CD4-positive, CD25-positive, alpha-beta regulatory T cell (primary cell): Measurements from ENCODE around the gene ARL2. TPM values are rescaled to one million over a fixed set of nuclear protein-coding genes. Genes with fewer than 3 reads are reported as not detected.

Experiments
- ATAC-seq, 2 donors: fragments of 150-1000 bp; cut with Tn5 transposase; one replicate each; pipeline ENCODE4 v1.10.0; 2021; ENCODE audit warnings: low read depth in 2 of 2, moderate number of reproducible peaks in 2 of 2, moderate library complexity in 1 of 2
- DNase-seq, 3 donors: peaks; one replicate each; pipeline versions ENCODE4 v3.0.0 to v3.0.0-alpha.2; 2012 to 2022; ENCODE audit warnings: mixed read lengths in 1 of 3
- H3K27ac ChIP-seq: one replicate; pipeline ENCODE4 v1.7.0; 2013; ENCODE audit warnings: mild to moderate bottlenecking, low read length; ENCODE audit not compliant: insufficient read depth, poor library complexity, severe bottlenecking
- H3K27me3 ChIP-seq: one replicate; pipeline ENCODE4 v1.7.0; 2013; ENCODE audit warnings: low read length; ENCODE audit not compliant: control insufficient read depth, insufficient read depth
- H3K36me3 ChIP-seq: one replicate; pipeline ENCODE4 v1.7.0; 2013; ENCODE audit warnings: mild to moderate bottlenecking, low read length, moderate library complexity; ENCODE audit not compliant: control insufficient read depth, insufficient read depth
- H3K4me1 ChIP-seq: 2 replicates; pipeline ENCODE4 v1.7.0; 2013; ENCODE audit warnings: mild to moderate bottlenecking, low read length; ENCODE audit not compliant: insufficient read depth, control insufficient read depth, poor library complexity, severe bottlenecking
- H3K4me3 ChIP-seq: one replicate; pipeline ENCODE4 v1.7.0; 2013; ENCODE audit warnings: low read depth, mild to moderate bottlenecking, low read length, moderate library complexity
- H3K9me3 ChIP-seq, 2 experiments: 1 replicate in 1 of 2; 2 replicates in 1 of 2; pipeline ENCODE4 v1.7.0; 2013; ENCODE audit warnings: low read length in 2 of 2, mild to moderate bottlenecking in 1 of 2, moderate library complexity in 1 of 2; ENCODE audit not compliant: control insufficient read depth in 2 of 2
- H3K27ac Mint-ChIP-seq, 3 donors: one replicate each; pipeline ENCODE4 v1.8.0; 2020 to 2022; ENCODE audit warnings: mild to moderate bottlenecking in 3 of 3, mixed read lengths in 3 of 3, moderate library complexity in 2 of 3
- H3K27me3 Mint-ChIP-seq: one replicate; pipeline ENCODE4 v1.8.0; 2022; ENCODE audit warnings: mild to moderate bottlenecking, mixed read lengths
- H3K36me3 Mint-ChIP-seq: one replicate; pipeline ENCODE4 v1.8.0; 2020; ENCODE audit warnings: mixed read lengths
- H3K4me1 Mint-ChIP-seq, 4 donors: one replicate each; pipeline ENCODE4 v1.8.0; 2020 to 2022; ENCODE audit warnings: mixed read lengths in 4 of 4, mild to moderate bottlenecking in 1 of 4
- H3K4me3 Mint-ChIP-seq, 4 donors: one replicate each; pipeline ENCODE4 v1.8.0; 2020 to 2022; ENCODE audit warnings: mild to moderate bottlenecking in 4 of 4, mixed read lengths in 4 of 4, moderate library complexity in 3 of 4
- H3K9me3 Mint-ChIP-seq, 7 donors: one replicate each; pipeline ENCODE4 v1.8.0; 2020 to 2022; ENCODE audit warnings: mixed read lengths in 7 of 7, mild to moderate bottlenecking in 3 of 7, moderate library complexity in 2 of 7
- polyA plus RNA-seq, 4 donors: library from polyadenylated mRNA; unstranded; fragments of 300-500 nt; fragmentation: Illumina TruSeq; gene quantifications; one replicate each; pipeline ENCODE4 v1.2.3, GENCODE V29; 2021
- total RNA-seq: library from RNA; stranded (reverse); gene quantifications from one replicate; pipeline ENCODE4 v1.2.3, GENCODE V29; 2022

Gene ARL2
- total RNA-seq (16.5 TPM), polyA plus RNA-seq (10 to 100 TPM; 57.6 to 67.6 (median 66.1) TPM)

DNA sequence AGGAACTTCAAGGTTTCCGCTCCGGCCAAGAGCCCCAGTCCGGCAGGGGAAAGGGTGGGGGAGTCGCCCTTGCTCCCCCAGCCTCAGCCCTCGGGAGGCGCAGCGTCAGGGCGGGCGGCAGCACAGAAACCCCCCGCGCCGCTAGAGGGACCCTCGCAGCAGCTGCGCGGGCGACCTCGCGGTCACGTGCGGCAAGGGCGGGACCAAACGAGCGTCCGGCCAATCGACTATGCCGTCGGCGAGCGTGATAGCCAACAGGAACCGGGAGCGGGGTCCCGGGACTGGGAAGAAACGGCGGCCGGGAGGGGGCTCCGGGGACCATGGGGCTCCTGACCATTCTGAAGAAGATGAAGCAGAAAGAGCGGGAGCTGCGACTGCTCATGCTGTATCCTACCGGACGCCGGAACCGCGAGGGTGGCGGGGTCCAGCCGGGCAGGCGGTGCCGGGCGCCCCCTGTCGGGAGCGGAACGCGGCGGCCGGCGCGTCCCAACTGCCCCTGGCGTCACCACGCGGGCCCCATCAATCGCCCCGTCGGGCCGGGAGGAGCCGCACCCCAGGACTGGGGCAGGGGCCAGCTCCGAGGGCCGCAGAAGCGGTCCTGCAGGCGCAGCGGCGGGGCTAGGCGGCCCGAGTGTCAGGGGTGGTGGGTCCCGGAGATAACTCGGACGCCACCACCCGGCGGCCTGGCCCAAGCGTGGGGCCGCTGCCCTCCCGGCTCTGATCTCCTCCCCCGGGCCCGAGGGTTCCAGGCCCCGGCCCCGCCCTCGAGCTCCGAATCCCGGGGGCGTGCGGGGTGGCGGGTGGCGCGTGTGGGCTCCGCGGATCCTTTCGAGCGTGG is at the start of gene ARL2:
ARL2 (plus strand) TSS at position 273 of the 838 bp plus-strand sequence; CDS start at position 321, 48 bp downstream.
- Mint-ChIP-seq H3K4me1 (peaks cover 0 to 31% (median 15%) of the 10 kb centered on the region in 4 donors), H3K27ac (peak within 1 kb of the TSS; percentile 93 to 98 (median 97)), H3K36me3 (no peaks in the 10 kb centered on the region), H3K4me3 (peak within 1 kb of the TSS; percentile 92 to 98 (median 94)), H3K9me3 (no peaks in the 10 kb centered on the region), H3K27me3 (peaks cover 6% of the 10 kb centered on the region)
- no peaks in the 10 kb centered on the region for H3K27me3 ChIP-seq
- DNase-seq (peak; percentile 83 to 92 (median 85)), ATAC-seq (peak; percentile 77 to 78)
- no peaks in the 10 kb centered on the region for H3K36me3 ChIP-seq
- peak within 1 kb of the TSS; percentile 57 for H3K4me3 ChIP-seq
- H3K9me3 ChIP-seq = no peaks in the 10 kb centered on the region
- peaks cover 13% of the 10 kb centered on the region for H3K4me1 ChIP-seq
- peak within 1 kb of the TSS; percentile 95 for H3K27ac ChIP-seq

DNA sequence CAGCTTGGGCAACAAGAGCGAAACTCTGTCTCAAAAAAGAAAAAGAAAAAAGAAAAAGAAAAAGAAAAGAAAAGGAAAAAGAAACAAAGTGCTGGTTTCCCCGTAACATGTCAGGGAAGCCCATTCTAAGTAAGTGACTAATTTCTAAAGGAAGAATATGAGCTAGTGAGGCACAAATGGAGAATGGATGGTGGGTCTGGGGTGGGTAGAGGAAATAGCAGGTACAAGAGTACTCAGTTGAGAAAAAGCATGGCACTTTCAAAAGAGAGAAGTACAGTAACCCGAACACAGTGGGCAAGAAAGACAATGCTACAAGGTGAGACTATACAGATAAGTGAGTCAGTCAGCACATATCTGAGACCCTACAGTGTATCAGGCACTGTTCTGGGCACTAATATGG is 46.6 kb upstream of the ARL2 start:
- peaks cover 10% of the 10 kb centered on the region for H3K4me1 ChIP-seq
- Mint-ChIP-seq H3K4me3 (peak overlapping the region in 1 of 4 donors; percentile 84), H3K27ac (no peak overlapping the region), H3K9me3 (no peaks in the 10 kb centered on the region), H3K27me3 (peaks cover 14% of the 10 kb centered on the region), H3K36me3 (no peaks in the 10 kb centered on the region), H3K4me1 (peaks cover 4 to 16% (median 10%) of the 10 kb centered on the region in 4 donors)
- ATAC-seq (no peak), DNase-seq (no peak)
- H3K9me3 ChIP-seq = no peaks in the 10 kb centered on the region
- no peaks in the 10 kb centered on the region for H3K27me3 ChIP-seq
- H3K27ac ChIP-seq = no peak overlapping the region
- H3K4me3 ChIP-seq = no peak overlapping the region
- H3K36me3 ChIP-seq = no peaks in the 10 kb centered on the region

DNA sequence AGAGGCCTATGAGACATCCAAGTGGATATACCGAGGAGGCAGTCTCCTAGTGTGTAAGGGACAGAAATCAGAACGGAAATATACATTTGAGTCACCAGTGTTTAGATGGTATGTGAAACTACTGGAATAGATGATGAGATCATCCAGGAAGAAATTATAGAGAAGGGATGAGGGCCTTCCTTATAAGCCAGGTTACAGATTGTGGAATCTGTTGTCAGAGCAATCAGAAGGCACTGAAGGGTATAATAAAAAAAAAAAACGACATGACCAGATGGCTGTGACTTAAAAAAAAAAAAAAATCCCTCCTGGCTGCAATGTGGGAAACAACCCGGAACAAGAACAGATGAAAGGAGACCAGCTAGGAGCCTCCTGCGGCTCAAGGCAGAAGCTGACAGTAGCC is 44.8 kb upstream of the ARL2 start:
- Mint-ChIP-seq H3K27me3 (peaks cover 14% of the 10 kb centered on the region), H3K27ac (peak overlapping the region; percentile 4 to 9 (median 8))

DNA sequence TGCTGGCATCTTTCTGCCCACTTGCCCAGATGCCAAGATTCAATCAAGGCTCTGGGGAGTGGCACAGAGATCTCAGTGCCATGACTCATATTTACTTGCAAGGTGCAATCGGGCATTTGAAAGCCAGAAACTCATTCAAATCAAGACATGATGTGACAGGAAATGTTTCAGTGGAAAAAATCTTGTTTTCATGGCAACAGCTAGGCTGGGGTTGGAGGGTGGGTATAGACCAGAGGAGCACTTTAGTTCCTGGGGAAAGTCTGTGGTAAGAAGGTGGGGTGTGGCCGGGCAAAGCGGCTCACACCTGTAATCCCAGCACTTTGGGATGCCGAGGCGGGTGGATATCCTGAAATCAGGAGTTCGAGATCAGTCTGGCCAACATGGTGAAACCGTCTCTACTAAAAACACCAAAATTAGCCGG is 43.2 kb upstream of the ARL2 start:
- ATAC-seq (peak in 1 of 2 donors; percentile 19), DNase-seq (peak in 1 of 3 donors; percentile 45)
- Mint-ChIP-seq H3K4me1 (peaks cover 4 to 16% (median 11%) of the 10 kb centered on the region in 4 donors), H3K4me3 (peak overlapping the region in 3 of 4 donors; percentile 63 to 79 (median 76)), H3K9me3 (peaks cover 0 to 3% (median 0%) of the 10 kb centered on the region in 7 donors), H3K27ac (peak overlapping the region in 2 of 3 donors; percentile 21 to 71), H3K27me3 (peaks cover 14% of the 10 kb centered on the region), H3K36me3 (no peaks in the 10 kb centered on the region)
- Histone ChIP-seq H3K4me1 (peaks cover 10% of the 10 kb centered on the region), H3K9me3 (no peaks in the 10 kb centered on the region), H3K4me3 (no peak overlapping the region), H3K27ac (no peak overlapping the region), H3K27me3 (no peaks in the 10 kb centered on the region), H3K36me3 (no peaks in the 10 kb centered on the region)

More for the DNA sequence above, 44.8 kb upstream of the ARL2 start:
- ATAC-seq = no peak
- Mint-ChIP-seq H3K9me3 (no peaks in the 10 kb centered on the region), H3K36me3 (no peaks in the 10 kb centered on the region), H3K4me3 (peak overlapping the region in 2 of 4 donors; percentile 17 to 28), H3K4me1 (peaks cover 4 to 16% (median 10%) of the 10 kb centered on the region in 4 donors)
- no peak overlapping the region for H3K27ac ChIP-seq
- DNase-seq = no peak
- peaks cover 10% of the 10 kb centered on the region for H3K4me1 ChIP-seq
- H3K27me3 ChIP-seq = no peaks in the 10 kb centered on the region
- H3K9me3 ChIP-seq = no peaks in the 10 kb centered on the region
- H3K4me3 ChIP-seq = no peak overlapping the region
- no peaks in the 10 kb centered on the region for H3K36me3 ChIP-seq

DNA sequence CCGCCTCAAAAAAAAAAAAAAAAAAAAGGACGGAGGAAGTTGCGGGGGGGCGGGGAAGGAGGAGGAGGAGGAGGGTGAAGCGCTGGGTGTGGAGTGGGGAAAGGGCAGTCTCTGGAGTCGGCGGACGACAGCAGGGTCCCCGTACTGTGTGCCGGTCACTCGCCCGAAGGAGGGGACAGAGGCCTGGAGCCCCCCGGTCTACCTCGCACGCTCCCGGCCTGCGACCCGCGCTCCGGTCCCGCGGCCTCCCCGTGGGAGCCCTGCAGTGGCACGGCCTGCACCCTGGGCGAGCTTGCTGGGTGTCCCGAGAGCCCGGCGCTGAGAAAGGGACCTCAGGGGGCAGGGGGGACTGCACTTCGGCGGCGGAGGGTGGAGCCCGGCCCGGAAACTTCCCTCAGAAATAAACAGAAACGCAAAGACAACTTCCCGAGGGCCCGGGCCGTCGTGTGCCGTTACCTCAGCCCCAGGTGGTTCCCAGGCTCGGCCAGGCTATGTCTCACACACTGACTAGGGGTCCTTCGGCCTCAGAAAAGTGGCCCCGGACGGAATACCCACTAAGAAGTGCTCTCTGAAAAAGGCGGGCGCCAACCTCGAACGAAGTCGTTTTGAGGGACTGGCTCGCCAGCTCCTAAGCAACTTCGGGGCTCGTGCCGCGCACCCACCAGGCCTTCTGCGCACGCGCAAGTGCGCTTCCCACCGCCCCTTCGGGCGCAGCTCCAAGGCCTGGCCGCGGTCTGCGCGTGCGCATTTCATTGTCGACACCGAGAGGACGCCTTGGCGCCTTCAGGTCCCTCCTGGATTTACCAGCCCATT is 42.3 kb upstream of the ARL2 start, which contains the start of gene MAJIN:
MAJIN (minus strand) TSS at position 688 of the 813 bp plus-strand sequence. CDS start 12,703 bp downstream, outside the sequence.
- Mint-ChIP-seq H3K4me1 (peaks cover 4 to 16% (median 11%) of the 10 kb centered on the region in 4 donors), H3K27ac (peak within 1 kb of the TSS; percentile 23 to 71 (median 55)), H3K4me3 (peak within 1 kb of the TSS; percentile 27 to 80 (median 71)), H3K27me3 (peaks cover 14% of the 10 kb centered on the region), H3K36me3 (no peaks in the 10 kb centered on the region), H3K9me3 (peaks cover 0 to 3% (median 0%) of the 10 kb centered on the region in 7 donors)
- peaks cover 10% of the 10 kb centered on the region for H3K4me1 ChIP-seq
- H3K9me3 ChIP-seq = no peaks in the 10 kb centered on the region
- no peak within 1 kb of the TSS for H3K4me3 ChIP-seq
- no peaks in the 10 kb centered on the region for H3K36me3 ChIP-seq
- H3K27me3 ChIP-seq = no peaks in the 10 kb centered on the region
- peak; percentile 76 to 89 (median 83) for DNase-seq
- ATAC-seq = peak; percentile 54 to 69
- H3K27ac ChIP-seq = peak within 1 kb of the TSS; percentile 33

DNA sequence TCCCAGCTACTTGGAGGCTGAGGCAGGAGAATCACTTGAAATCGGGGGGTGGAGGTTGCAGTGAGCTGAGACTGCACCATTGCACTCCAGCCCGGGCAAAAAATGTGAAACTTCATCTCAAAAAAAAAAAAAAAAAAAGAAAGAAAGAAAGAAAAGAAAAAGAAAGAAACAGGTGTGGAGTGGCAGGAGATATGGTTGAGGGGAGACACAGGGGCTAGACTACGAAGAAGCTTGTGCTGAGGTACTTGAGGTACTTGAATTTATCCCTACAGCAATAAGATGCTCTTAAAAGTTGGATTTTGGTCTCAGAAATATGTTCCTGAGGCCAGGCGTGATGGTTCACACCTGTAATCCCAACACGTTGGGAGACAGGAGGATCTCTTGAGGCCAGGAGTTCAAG is 39.8 kb upstream of the ARL2 start:
- Mint-ChIP-seq H3K4me1 (peaks cover 4 to 16% (median 9%) of the 10 kb centered on the region in 4 donors), H3K4me3 (no peak overlapping the region), H3K36me3 (no peaks in the 10 kb centered on the region), H3K27ac (peak overlapping the region in 1 of 3 donors; percentile 60), H3K27me3 (peaks cover 7% of the 10 kb centered on the region), H3K9me3 (peaks cover 0 to 3% (median 0%) of the 10 kb centered on the region in 7 donors)
- H3K27me3 ChIP-seq = no peaks in the 10 kb centered on the region
- DNase-seq (no peak), ATAC-seq (no peak)
- H3K36me3 ChIP-seq = no peaks in the 10 kb centered on the region
- no peaks in the 10 kb centered on the region for H3K9me3 ChIP-seq
- peaks cover 10% of the 10 kb centered on the region for H3K4me1 ChIP-seq
- no peak overlapping the region for H3K27ac ChIP-seq
- H3K4me3 ChIP-seq = no peak overlapping the region

DNA sequence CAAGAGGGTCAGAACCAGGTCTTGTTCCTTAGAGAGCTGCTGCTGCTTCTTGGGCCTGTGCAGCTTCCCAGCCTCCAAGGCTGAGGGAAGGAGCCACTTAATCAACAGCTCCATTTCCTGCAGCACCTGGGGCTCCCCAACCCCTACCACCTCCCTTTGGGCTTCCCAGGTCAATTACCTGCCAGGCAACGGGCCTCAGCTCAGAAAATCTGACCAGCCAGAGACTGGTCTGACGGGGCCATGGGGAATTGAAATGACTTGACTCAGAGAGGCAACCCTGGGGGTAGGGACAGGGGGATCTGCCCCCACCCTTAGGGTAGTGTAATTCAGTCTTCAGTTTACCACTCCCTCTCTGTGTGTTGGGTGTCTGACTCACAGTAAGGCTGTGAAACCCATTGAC is 37.3 kb upstream of the ARL2 start:
- peaks cover 5% of the 10 kb centered on the region for H3K27me3 Mint-ChIP-seq
- Histone ChIP-seq H3K27ac (no peak overlapping the region), H3K4me3 (no peak overlapping the region)

More for the DNA sequence above, 37.3 kb upstream of the ARL2 start:
- DNase-seq (no peak), ATAC-seq (no peak)
- H3K36me3 Mint-ChIP-seq = no peaks in the 10 kb centered on the region
- no peak overlapping the region for H3K27ac Mint-ChIP-seq
- peaks cover 0 to 3% (median 0%) of the 10 kb centered on the region in 7 donors for H3K9me3 Mint-ChIP-seq
- H3K4me1 Mint-ChIP-seq = peaks cover 0 to 8% (median 1%) of the 10 kb centered on the region in 4 donors
- H3K36me3 ChIP-seq = no peaks in the 10 kb centered on the region
- no peaks in the 10 kb centered on the region for H3K9me3 ChIP-seq
- no peaks in the 10 kb centered on the region for H3K27me3 ChIP-seq
- H3K4me3 Mint-ChIP-seq = no peak overlapping the region
- H3K4me1 ChIP-seq = peaks cover 7% of the 10 kb centered on the region
